Nephron progenitor cell (in vitro differentiated cells): ENCODE results near the gene SNX30.

ENCODE experiments used
- DNase-seq: peaks from one replicate; pipeline ENCODE4 v3.0.0; 2021
- H3K27ac Mint-ChIP-seq: 2 replicates; pipeline ENCODE4 v1.8.0; 2021; ENCODE audit warnings: mild to moderate bottlenecking, moderate library complexity, mixed read lengths
- H3K27me3 Mint-ChIP-seq: 2 replicates; pipeline ENCODE4 v1.8.0; 2021; ENCODE audit warnings: mild to moderate bottlenecking, low read depth, mixed read lengths; ENCODE audit not compliant: poor library complexity
- H3K36me3 Mint-ChIP-seq: 2 replicates; pipeline ENCODE4 v1.8.0; 2021; ENCODE audit warnings: low read depth, mixed read lengths
- H3K4me1 Mint-ChIP-seq: 2 replicates; pipeline ENCODE4 v1.8.0; 2021; ENCODE audit warnings: mixed read lengths
- H3K4me3 Mint-ChIP-seq: 2 replicates; pipeline ENCODE4 v1.8.0; 2021; ENCODE audit warnings: mild to moderate bottlenecking, moderate library complexity, mixed read lengths
- H3K9me3 Mint-ChIP-seq: 2 replicates; pipeline ENCODE4 v1.8.0; 2021; ENCODE audit warnings: mild to moderate bottlenecking, moderate library complexity, mixed read lengths
- TF ChIP-seq, protein P1 (sequence below): fragments of 200-600 bp; sonication (generic); IDR thresholded peaks from 2 replicates; pipeline ENCODE4 v1.5.0; 2021; ENCODE audit warnings: antibody characterized with exemption

SNX30 gene

DNA sequence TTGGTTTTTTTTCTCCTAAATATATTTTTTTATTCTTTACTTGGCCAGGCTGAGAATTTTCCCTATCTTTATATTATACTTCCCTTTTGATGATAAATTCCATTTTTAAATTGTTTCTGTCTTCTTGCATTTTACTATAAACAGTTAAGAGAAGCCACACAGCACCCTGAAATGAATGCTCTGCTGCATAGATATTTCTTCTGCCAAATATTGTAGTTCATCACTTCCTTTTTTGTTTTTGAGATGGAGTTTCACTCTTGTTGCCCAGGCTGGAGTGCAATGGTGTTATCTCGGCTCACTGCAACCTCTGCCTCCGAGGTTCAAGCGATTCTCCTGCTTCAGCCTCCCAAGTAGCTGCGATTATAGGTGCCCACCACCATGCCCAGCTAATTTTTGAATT is 24.1 kb upstream of the SNX30 start:
- Mint-ChIP-seq H3K27ac (no peak overlapping the region), H3K27me3 (peaks cover 6% of the 10 kb centered on the region), H3K9me3 (no peaks in the 10 kb centered on the region), H3K36me3 (no peaks in the 10 kb centered on the region), H3K4me3 (no peak overlapping the region), H3K4me1 (no peaks in the 10 kb centered on the region)
- TF ChIP-seq, protein P1, sequence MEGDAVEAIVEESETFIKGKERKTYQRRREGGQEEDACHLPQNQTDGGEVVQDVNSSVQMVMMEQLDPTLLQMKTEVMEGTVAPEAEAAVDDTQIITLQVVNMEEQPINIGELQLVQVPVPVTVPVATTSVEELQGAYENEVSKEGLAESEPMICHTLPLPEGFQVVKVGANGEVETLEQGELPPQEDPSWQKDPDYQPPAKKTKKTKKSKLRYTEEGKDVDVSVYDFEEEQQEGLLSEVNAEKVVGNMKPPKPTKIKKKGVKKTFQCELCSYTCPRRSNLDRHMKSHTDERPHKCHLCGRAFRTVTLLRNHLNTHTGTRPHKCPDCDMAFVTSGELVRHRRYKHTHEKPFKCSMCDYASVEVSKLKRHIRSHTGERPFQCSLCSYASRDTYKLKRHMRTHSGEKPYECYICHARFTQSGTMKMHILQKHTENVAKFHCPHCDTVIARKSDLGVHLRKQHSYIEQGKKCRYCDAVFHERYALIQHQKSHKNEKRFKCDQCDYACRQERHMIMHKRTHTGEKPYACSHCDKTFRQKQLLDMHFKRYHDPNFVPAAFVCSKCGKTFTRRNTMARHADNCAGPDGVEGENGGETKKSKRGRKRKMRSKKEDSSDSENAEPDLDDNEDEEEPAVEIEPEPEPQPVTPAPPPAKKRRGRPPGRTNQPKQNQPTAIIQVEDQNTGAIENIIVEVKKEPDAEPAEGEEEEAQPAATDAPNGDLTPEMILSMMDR = no peak
- no peak for DNase-seq

DNA sequence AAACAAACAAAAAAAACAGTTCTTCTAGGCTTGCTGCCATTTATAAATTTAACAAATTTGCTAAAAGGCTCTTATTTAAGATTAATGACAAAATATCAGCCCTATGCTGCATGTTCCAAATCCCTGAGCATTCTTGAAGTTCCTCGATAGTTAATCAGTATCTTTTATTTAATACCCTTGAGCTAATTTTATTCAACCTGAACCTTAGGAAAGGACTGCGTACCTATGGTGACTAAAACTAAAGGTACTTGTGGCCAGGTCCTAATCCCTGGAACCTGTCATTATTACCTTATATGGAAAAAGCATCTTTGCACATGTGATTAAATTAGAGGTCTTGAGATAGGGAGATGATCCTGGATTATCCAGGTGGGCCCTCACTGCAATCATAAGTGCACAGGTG is 22.2 kb upstream of the SNX30 start:
- H3K4me3 Mint-ChIP-seq = no peak overlapping the region
- no peak overlapping the region for H3K27ac Mint-ChIP-seq
- DNase-seq = no peak
- no peaks in the 10 kb centered on the region for H3K36me3 Mint-ChIP-seq
- no peaks in the 10 kb centered on the region for H3K4me1 Mint-ChIP-seq
- H3K9me3 Mint-ChIP-seq = no peaks in the 10 kb centered on the region
- no peaks in the 10 kb centered on the region for H3K27me3 Mint-ChIP-seq
- TF ChIP-seq, protein P1 = no peak

DNA sequence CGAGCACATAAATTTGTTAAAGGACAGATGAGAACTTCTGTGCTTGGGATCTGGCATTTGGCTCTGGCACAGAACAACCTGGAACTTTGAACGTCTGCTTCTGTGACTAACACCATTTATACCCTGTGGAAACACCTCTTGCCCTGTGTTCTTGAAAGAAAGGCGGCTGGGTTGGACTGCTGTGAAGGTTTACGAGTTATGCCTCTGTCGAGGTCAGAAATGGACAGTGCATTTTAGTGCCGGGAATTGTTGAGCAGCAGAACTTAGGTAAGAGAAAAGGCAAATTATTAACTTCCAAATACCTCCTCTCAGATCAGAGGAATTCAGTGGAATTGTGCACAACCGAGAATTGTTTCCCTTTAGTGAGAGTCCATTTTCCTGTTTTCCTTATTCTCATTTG is 18.6 kb upstream of the SNX30 start:
- Mint-ChIP-seq H3K36me3 (no peaks in the 10 kb centered on the region), H3K9me3 (no peaks in the 10 kb centered on the region), H3K4me3 (no peak overlapping the region), H3K4me1 (no peaks in the 10 kb centered on the region), H3K27ac (no peak overlapping the region), H3K27me3 (no peaks in the 10 kb centered on the region)
- DNase-seq = no peak
- TF ChIP-seq, protein P1 = no peak

DNA sequence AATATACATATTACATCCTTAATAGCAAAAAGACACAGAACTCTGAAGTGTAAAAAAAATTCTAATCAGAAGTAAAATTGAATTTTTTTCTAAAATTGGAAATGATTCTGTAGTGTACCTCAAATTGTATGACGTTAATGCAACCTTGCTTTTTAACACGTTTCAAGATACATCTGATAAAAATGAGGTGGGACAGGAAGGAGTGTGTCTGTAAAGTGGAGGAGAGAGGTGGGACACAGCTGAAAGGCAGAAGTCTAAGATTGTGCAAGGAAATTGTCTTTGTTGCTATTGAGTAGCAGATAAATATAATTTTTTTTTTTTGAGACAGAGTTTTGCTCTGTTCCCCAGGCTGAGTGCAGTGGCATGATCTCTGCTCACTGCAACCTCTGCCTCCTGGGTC is 15.7 kb upstream of the SNX30 start:
- peaks cover 6% of the 10 kb centered on the region for H3K4me1 Mint-ChIP-seq

DNA sequence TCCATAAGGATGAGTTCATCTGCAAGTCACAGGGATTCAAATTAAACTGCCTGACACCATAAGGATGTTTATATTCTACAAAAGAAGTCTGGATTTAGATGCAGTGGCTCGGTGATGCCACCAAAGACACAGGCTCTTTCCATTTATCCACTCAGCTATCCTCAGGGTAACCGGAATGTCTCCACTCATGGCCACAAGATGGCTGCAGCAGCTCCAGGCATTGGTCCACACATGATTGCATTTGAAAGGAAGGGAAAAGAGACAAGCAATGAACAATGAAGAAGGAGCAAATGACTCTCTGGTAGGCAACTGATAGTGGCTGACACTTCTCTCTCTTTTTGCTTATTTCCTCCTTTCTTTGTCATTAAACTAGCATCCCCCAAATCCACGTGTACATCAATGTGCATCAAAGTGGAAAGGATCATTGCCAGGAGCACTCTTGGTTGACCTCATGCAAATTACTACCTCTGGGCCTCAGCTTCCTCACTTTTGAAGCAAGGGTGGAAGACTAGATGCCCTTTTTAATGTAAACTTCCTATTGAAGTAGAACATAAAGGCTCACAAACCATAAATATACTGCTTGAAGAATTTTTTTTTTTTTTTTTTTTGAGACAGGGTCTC is 7.2 kb upstream of the SNX30 start:
- TF ChIP-seq, protein P1 = no peak
- H3K4me3 Mint-ChIP-seq = no peak overlapping the region
- H3K27me3 Mint-ChIP-seq = no peaks in the 10 kb centered on the region
- H3K9me3 Mint-ChIP-seq = no peaks in the 10 kb centered on the region
- no peaks in the 10 kb centered on the region for H3K4me1 Mint-ChIP-seq
- no peak overlapping the region for H3K27ac Mint-ChIP-seq
- H3K36me3 Mint-ChIP-seq = no peaks in the 10 kb centered on the region
- DNase-seq = no peak

More for the DNA sequence above, 15.7 kb upstream of the SNX30 start:
- no peak overlapping the region for H3K4me3 Mint-ChIP-seq
- no peaks in the 10 kb centered on the region for H3K36me3 Mint-ChIP-seq
- DNase-seq = no peak
- peaks cover 2% of the 10 kb centered on the region for H3K27me3 Mint-ChIP-seq
- TF ChIP-seq, protein P1 = no peak
- no peak overlapping the region for H3K27ac Mint-ChIP-seq
- H3K9me3 Mint-ChIP-seq = no peaks in the 10 kb centered on the region

DNA sequence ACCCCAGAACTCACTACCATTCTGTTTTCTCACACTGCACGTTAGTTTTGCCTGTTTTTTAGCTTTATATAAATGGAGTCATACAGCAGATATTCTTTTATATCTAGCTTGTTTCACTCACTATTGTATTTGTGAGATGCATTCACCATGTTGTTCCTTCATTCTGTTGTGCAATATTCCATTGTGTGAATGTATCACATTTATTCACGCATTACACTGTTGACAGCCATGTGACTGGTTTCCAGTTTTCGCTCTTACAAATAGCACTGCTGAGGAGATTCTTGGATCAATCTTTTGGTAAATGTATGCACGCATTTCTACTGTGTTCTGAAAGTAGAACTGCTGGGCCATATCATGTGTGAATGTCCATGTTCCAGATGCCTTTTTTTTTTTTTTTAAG is 6.4 kb upstream of the SNX30 start:
- Mint-ChIP-seq H3K27me3 (no peaks in the 10 kb centered on the region), H3K27ac (no peak overlapping the region), H3K4me3 (no peak overlapping the region), H3K4me1 (peaks cover 1% of the 10 kb centered on the region), H3K36me3 (no peaks in the 10 kb centered on the region), H3K9me3 (no peaks in the 10 kb centered on the region)
- no peak for DNase-seq
- TF ChIP-seq, protein P1 = no peak
